ENCODE data around the gene MOB4. TPM values are rescaled to one million over a fixed set of nuclear protein-coding genes. Genes with fewer than 3 reads are reported as not detected.

Gene MOB4
- total RNA-seq, 2 experiments from 2014 or later: 16.5 to 21.3 TPM

GRCh38 chr2:197498235-197498936 lies 17.5 kb upstream of the MOB4 start:
- Mint-ChIP-seq H3K36me3 (ENCODE audit: low read depth) (peaks cover 79% of the 10 kb centered on the region), H3K4me1 (ENCODE audit: low read depth) (peaks cover 59% of the 10 kb centered on the region), H3K4me3 (peak overlapping the region; percentile 98)

GRCh38 chr2:197498937-197499593 lies 16.8 kb upstream of the MOB4 start:
- H3K4me3 Mint-ChIP-seq: peak overlapping the region; percentile 98
- ATAC-seq (peak; percentile 6), DNase-seq (peak; percentile 73)
- ChIA-PET CTCF (interaction anchor here (1.0 to 2.0 kb wide), 7 partner anchors 10 to 386 kb away, joined by 3 to 7 read pairs (median 3); no protein-coding TSS in a partner anchor), POLR2A (interaction anchor here (0.6 to 9.8 kb wide), 17 partner anchors 8 to 372 kb away, joined by 3 to 134 read pairs (median 7); partner anchors contain the start of genes COQ10B, MARS2, MOB4 and SF3B1)
- peak overlapping the region; percentile 98 for H3K27ac Mint-ChIP-seq
- H3K27me3 Mint-ChIP-seq (ENCODE audit: low read depth): no peaks in the 10 kb centered on the region
- H3K9me3 Mint-ChIP-seq (ENCODE audit: insufficient read depth): no peaks in the 10 kb centered on the region
- H3K36me3 Mint-ChIP-seq (ENCODE audit: low read depth): peaks cover 79% of the 10 kb centered on the region
- H3K4me1 Mint-ChIP-seq (ENCODE audit: low read depth): peaks cover 57% of the 10 kb centered on the region

More at GRCh38 chr2:197498235-197498936, 17.5 kb upstream of the MOB4 start:
- POLR2A ChIA-PET: interaction anchor here (0.6 to 9.8 kb wide), 5 partner anchors 16 to 371 kb away, joined by 3 to 134 read pairs (median 34); partner anchors contain the start of genes COQ10B, MOB4 and SF3B1
- ATAC-seq (no peak), DNase-seq (no peak)
- Mint-ChIP-seq H3K9me3 (ENCODE audit: insufficient read depth) (no peaks in the 10 kb centered on the region), H3K27me3 (ENCODE audit: low read depth) (no peaks in the 10 kb centered on the region), H3K27ac (peak overlapping the region; percentile 98)
- CTCF ChIA-PET: interaction anchor here (1.1 to 1.6 kb wide), 4 partner anchors 10 to 30 kb away, joined by 3 to 6 read pairs (median 3); no protein-coding TSS in a partner anchor

DNA sequence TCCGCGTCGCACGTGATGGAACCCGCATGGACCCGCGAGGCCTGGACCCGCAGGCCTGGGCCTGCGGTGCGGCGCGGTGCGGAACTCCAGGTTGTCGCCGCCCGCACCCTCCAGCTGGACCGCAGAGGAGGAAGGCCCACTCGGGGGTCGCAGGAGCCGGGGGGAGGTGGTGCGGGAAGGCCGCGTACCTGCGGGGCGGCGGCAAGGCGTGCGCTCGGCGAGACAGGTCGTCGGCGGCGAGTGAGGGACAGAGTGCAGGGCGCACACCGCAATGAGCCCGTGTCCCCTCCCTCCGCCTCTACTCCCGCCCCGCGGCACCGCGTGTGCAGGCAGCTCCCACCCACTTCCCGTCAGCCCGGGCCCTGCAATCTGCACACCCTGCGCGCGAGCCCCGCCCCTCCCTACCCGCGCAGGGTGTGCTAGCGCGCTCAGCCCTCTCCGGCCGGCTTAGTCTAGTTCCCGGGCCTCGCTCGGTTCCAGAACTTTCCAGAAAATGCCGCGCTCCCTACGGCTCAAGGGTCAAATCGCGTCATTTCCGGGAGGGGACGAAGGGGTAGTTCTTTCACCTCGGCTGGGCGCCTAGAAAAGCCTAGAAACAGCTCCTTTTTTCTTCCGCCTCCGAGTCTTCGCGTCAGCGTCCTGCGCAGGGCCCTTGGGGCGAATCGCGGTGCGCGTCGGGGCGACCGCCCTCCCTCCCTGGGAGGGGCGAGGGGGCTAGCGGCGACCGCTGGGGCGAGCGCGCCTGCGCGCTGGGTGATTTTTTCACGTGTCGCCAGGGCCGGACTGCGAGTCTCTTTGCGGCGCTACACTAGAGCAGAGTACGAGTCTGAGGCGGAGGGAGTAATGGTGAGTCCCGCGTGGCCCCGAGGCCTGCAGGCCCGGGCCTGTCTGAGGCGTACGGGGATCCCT lies 16.0 kb upstream of the MOB4 start, which contains the start of the genes HSPD1 and HSPE1:
Gene HSPD1, minus strand, starts transcription at position 247 of the 909 bp plus-strand sequence. CDS start 992 bp downstream, outside the sequence.
Gene HSPE1, plus strand, starts transcription at position 786 of the 909 bp plus-strand sequence. Its CDS starts 58 bp downstream, at position 844.
- Mint-ChIP-seq H3K27me3 (ENCODE audit: low read depth) (no peaks in the 10 kb centered on the region), H3K4me3 (peak within 1 kb of the TSS; percentile 98), H3K36me3 (ENCODE audit: low read depth) (peaks cover 81% of the 10 kb centered on the region), H3K9me3 (ENCODE audit: insufficient read depth) (no peaks in the 10 kb centered on the region), H3K4me1 (ENCODE audit: low read depth) (peaks cover 52% of the 10 kb centered on the region), H3K27ac (peak within 1 kb of the TSS; percentile 98)
- ChIA-PET CTCF (interaction anchor here (0.6 to 3.1 kb wide), 5 partner anchors 9 to 386 kb away, joined by 3 to 15 read pairs (median 5); partner anchors contain the start of gene MOB4), POLR2A (interaction anchor here (0.6 to 9.8 kb wide), 19 partner anchors 9 to 859 kb away, joined by 3 to 134 read pairs (median 5); partner anchors contain the start of genes COQ10B, MARS2, MOB4 and SF3B1)
- ATAC-seq (peak; percentile 86), DNase-seq (peak; percentile 99)

DNA sequence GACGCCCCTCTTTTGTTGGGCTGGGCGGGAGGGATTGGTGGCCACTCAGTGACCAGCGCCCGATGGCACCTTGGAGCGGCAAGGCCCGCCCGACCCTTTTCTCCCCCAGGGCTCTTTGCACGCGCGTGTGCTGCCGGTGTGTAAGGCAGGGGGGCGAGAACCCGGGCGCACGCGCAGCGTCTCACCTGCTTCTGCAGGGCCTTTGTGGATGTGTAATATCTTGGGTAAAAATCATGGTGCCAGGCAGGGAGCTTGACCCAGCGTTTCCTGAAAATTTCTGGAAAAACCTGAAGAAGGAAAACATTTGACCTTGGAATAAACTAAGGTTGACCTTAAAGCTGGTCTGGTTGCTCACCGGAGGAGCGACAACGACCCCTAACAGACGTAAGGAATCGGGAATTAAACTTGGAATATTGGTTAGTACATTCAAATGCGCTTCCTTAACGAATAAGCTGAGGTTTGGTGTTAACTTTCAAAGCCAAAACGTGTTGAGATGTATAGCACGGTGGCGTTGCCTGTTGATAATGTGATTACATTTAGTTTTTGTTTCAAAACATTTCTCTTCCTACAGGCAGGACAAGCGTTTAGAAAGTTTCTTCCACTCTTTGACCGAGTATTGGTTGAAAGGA lies 15.2 kb upstream of the MOB4 start:
- no peak for ATAC-seq

GRCh38 chr2:197502201-197502600 lies 13.7 kb upstream of the MOB4 start:
- no peaks in the 10 kb centered on the region for H3K27me3 Mint-ChIP-seq (ENCODE audit: low read depth)
- peaks cover 65% of the 10 kb centered on the region for H3K36me3 Mint-ChIP-seq (ENCODE audit: low read depth)
- no peak for ATAC-seq
- H3K9me3 Mint-ChIP-seq (ENCODE audit: insufficient read depth): no peaks in the 10 kb centered on the region
- DNase-seq: no peak
- peaks cover 30% of the 10 kb centered on the region for H3K4me1 Mint-ChIP-seq (ENCODE audit: low read depth)
- H3K4me3 Mint-ChIP-seq: peak overlapping the region; percentile 98
- peak overlapping the region; percentile 54 for H3K27ac Mint-ChIP-seq
- POLR2A ChIA-PET: interaction anchor here (0.6 to 9.8 kb wide), 2 partner anchors 13 to 67 kb away, joined by 4 to 134 read pairs; partner anchors contain the start of genes MOB4 and SF3B1
- CTCF ChIA-PET: interaction anchor here (1.2 to 3.1 kb wide), 3 partner anchors 11 to 98 kb away, joined by 3 to 15 read pairs (median 4); partner anchors contain the start of gene MOB4

More for the DNA sequence above, 15.2 kb upstream of the MOB4 start:
- Mint-ChIP-seq H3K27me3 (ENCODE audit: low read depth) (no peaks in the 10 kb centered on the region), H3K36me3 (ENCODE audit: low read depth) (peaks cover 76% of the 10 kb centered on the region), H3K4me1 (ENCODE audit: low read depth) (peaks cover 46% of the 10 kb centered on the region), H3K9me3 (ENCODE audit: insufficient read depth) (no peaks in the 10 kb centered on the region), H3K27ac (peak overlapping the region; percentile 98), H3K4me3 (peak overlapping the region; percentile 98)
- ChIA-PET POLR2A (interaction anchor here (0.6 to 9.8 kb wide), 13 partner anchors 8 to 860 kb away, joined by 3 to 134 read pairs (median 8); partner anchors contain the start of genes COQ10B, MARS2, MOB4 and SF3B1), CTCF (interaction anchor here (2.0 to 3.1 kb wide), 3 partner anchors 8 to 387 kb away, joined by 5 to 15 read pairs (median 7); partner anchors contain the start of gene MOB4)
- DNase-seq: no peak

DNA sequence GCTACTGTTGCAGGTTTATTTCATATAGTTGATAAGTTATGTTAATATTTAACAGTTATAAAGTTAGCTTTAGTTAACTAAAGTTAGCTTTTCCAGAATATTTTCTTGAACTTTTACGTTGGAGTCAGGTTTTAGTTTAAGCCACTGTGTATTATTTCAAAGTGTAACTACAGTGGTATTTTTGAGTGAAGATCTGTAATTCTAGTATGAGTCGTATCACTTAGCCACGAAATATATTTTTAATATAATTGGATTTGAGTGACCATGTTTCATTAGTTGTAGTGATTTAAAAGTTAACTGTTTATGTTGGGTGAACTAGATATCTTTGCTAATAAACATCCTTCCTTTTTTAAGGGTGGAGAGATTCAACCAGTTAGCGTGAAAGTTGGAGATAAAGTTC lies 13.2 kb upstream of the MOB4 start:
- Mint-ChIP-seq H3K36me3 (ENCODE audit: low read depth) (peaks cover 60% of the 10 kb centered on the region), H3K9me3 (ENCODE audit: insufficient read depth) (no peaks in the 10 kb centered on the region), H3K4me3 (peak overlapping the region; percentile 98), H3K4me1 (ENCODE audit: low read depth) (peaks cover 25% of the 10 kb centered on the region), H3K27ac (no peak overlapping the region), H3K27me3 (ENCODE audit: low read depth) (no peaks in the 10 kb centered on the region)
- no peak for DNase-seq
- ChIA-PET POLR2A (interaction anchor here (0.6 to 9.8 kb wide), 2 partner anchors 12 to 68 kb away, joined by 4 to 134 read pairs; partner anchors contain the start of genes MOB4 and SF3B1), CTCF (interaction anchor here (1.2 to 3.1 kb wide), 3 partner anchors 10 to 97 kb away, joined by 3 to 15 read pairs (median 4); partner anchors contain the start of gene MOB4)
- ATAC-seq: no peak

- Mint-ChIP-seq H3K27me3 (ENCODE audit: low read depth) (no peaks in the 10 kb centered on the region), H3K4me1 (ENCODE audit: low read depth) (peaks cover 19% of the 10 kb centered on the region), H3K9me3 (ENCODE audit: insufficient read depth) (no peaks in the 10 kb centered on the region), H3K4me3 (no peak overlapping the region), H3K27ac (no peak overlapping the region), H3K36me3 (ENCODE audit: low read depth) (peaks cover 53% of the 10 kb centered on the region)
- CTCF ChIA-PET: interaction anchor here (0.7 kb wide), 1 partner anchor 10 kb away, joined by 3 read pairs; no protein-coding TSS in a partner anchor
- ATAC-seq (no peak), DNase-seq (no peak)
- POLR2A ChIA-PET: interaction anchor here (1.1 to 9.8 kb wide), 2 partner anchors 11 to 333 kb away, joined by 3 to 134 read pairs; partner anchors contain the start of gene MOB4
These were observed 11.9 kb upstream of the MOB4 start for GRCh38 chr2:197504000-197504399.

DNA sequence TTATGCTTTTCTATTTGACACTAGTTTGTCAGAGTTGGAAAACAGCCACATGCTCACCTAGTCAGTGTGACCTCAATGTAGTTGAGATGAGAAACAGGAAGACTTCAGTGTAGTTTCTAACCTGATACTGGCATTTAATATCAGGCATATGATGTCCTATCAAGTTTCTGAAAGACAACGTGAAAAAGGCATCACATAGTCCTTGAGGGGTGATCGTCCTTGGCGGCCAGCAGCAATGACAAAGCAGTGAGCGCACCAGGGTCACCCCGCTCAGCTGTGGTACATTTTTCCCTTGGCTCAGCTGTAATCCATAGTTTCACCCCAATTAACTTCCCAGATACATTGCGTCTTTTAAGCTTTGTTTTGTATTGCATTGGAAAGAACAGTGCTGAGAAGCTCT lies 11.4 kb upstream of the MOB4 start:
- no peaks in the 10 kb centered on the region for H3K27me3 Mint-ChIP-seq (ENCODE audit: low read depth)
- CTCF ChIA-PET: interaction anchor here (0.7 kb wide), 1 partner anchor 9 kb away, joined by 3 read pairs; no protein-coding TSS in a partner anchor
- H3K4me1 Mint-ChIP-seq (ENCODE audit: low read depth): peaks cover 19% of the 10 kb centered on the region
- peaks cover 53% of the 10 kb centered on the region for H3K36me3 Mint-ChIP-seq (ENCODE audit: low read depth)
- POLR2A ChIA-PET: interaction anchor here (0.8 to 9.8 kb wide), 4 partner anchors 10 to 333 kb away, joined by 3 to 134 read pairs (median 4); partner anchors contain the start of gene MOB4
- H3K9me3 Mint-ChIP-seq (ENCODE audit: insufficient read depth): no peaks in the 10 kb centered on the region
- ATAC-seq: no peak
- no peak overlapping the region for H3K4me3 Mint-ChIP-seq
- no peak for DNase-seq
- H3K27ac Mint-ChIP-seq: no peak overlapping the region

DNA sequence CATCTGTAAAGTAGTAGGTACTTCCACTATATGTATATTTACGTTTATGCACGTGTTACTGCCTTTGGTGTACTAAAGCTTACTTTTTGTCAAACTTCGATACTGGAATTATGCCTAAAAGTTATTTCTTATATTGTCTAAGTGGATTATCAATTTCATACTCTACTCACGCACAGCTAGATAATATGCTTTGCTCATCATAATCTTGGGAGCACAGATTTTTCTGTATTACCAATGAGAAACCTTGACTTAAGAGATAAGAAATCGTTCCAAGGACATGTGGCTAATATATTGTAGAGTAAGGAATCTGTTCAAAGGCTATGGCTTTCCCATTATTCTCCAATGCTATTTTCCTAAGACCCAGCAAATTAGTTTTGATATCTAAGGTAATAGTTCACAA lies 9.2 kb upstream of the MOB4 start:
- Mint-ChIP-seq H3K9me3 (ENCODE audit: insufficient read depth) (no peaks in the 10 kb centered on the region), H3K4me3 (no peak overlapping the region), H3K4me1 (ENCODE audit: low read depth) (peaks cover 16% of the 10 kb centered on the region), H3K27me3 (ENCODE audit: low read depth) (no peaks in the 10 kb centered on the region), H3K27ac (no peak overlapping the region), H3K36me3 (ENCODE audit: low read depth) (peaks cover 43% of the 10 kb centered on the region)
- ChIA-PET CTCF (no interaction called here), POLR2A (interaction anchor here (0.9 to 9.8 kb wide), 2 partner anchors 8 to 54 kb away, joined by 4 to 134 read pairs; partner anchors contain the start of genes COQ10B and MOB4)
- no peak for ATAC-seq
- DNase-seq: no peak

DNA sequence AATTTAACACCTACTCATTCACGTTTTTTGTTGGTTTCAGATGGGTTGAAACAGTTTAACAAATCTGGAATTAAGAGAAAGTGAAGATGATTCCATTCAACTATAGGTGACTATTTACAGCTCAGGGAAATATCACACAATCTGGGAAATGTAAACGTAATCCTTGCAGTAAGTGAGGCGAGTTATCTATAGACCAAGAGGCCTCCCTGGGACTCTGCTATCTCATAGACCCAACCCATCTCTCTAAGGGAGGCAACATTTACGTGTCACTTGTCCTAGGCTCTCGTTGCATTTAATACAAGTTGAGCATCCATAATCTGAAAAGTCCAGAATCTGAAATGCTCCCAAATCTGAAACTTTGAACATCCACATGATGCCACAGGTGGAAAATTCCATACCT lies 2.0 kb upstream of the MOB4 start:
- ATAC-seq (no peak), DNase-seq (no peak)
- CTCF ChIA-PET: interaction anchor here (0.8 kb wide), 1 partner anchor 10 kb away, joined by 3 read pairs; no protein-coding TSS in a partner anchor
- no peak overlapping the region for H3K27ac Mint-ChIP-seq
- no peak overlapping the region for H3K4me3 Mint-ChIP-seq
- peaks cover 25% of the 10 kb centered on the region for H3K4me1 Mint-ChIP-seq (ENCODE audit: low read depth)
- H3K27me3 Mint-ChIP-seq (ENCODE audit: low read depth): no peaks in the 10 kb centered on the region
- H3K9me3 Mint-ChIP-seq (ENCODE audit: insufficient read depth): no peaks in the 10 kb centered on the region
- POLR2A ChIA-PET: interaction anchor here (5.8 kb wide), 1 partner anchor 11 kb away, joined by 134 read pairs; the partner anchor contains the start of genes HSPD1 and HSPE1
- peaks cover 3% of the 10 kb centered on the region for H3K36me3 Mint-ChIP-seq (ENCODE audit: low read depth)

All from activated CD8-positive, alpha-beta T cell treated with anti-CD3 and anti-CD28 coated beads, Interleukin-2, amount 10 ng/mL, durations not matched to agents 7 days and 5 days (primary cell).